ENCODE data around the gene RNASEH2A. TPM values are rescaled to one million over a fixed set of nuclear protein-coding genes. Genes with fewer than 3 reads are reported as not detected.

The RNASEH2A gene
- total RNA-seq, 1 experiment from 2014 or later: 79.5 TPM

- Histone ChIP-seq H4K91ac (ENCODE audit: insufficient read length, low read depth, low read length) (no peak overlapping the region), H3K79me2 (ENCODE audit: insufficient read depth, low read length) (no peaks in the 10 kb centered on the region), H3K4ac (ENCODE audit: low read depth, low read length) (no peak overlapping the region), H3K4me1 (ENCODE audit: insufficient read depth, low read length) (peaks cover 6% of the 10 kb centered on the region), H3K9me3 (ENCODE audit: control insufficient read depth, low read depth, low read length) (no peaks in the 10 kb centered on the region), H2BK20ac (ENCODE audit: low read depth, low read length, poor library complexity, severe bottlenecking) (no peak overlapping the region), H2AK5ac (ENCODE audit: insufficient read length, low read length) (no peak overlapping the region), H3K56ac (ENCODE audit: insufficient read length, low read depth, low read length) (no peak overlapping the region), H2BK5ac (ENCODE audit: insufficient read length, low read length) (no peak overlapping the region), H4K5ac (ENCODE audit: insufficient read length, low read depth, low read length) (no peak overlapping the region), H3T11ph (ENCODE audit: low read length) (no peak overlapping the region), H3K27me3 (ENCODE audit: insufficient read depth, low read length) (no peaks in the 10 kb centered on the region; the same call in 1 of the 2 replicates), H3K4me2 (ENCODE audit: insufficient read depth, insufficient read length, low read length) (no peak overlapping the region), H3K23ac (ENCODE audit: insufficient read length, low read depth, low read length) (no peak overlapping the region), H3K27ac (ENCODE audit: insufficient read length, low read depth, low read length) (no peak overlapping the region), H2BK120ac (ENCODE audit: low read depth, low read length, poor library complexity, severe bottlenecking) (no peak overlapping the region), H3K9ac (ENCODE audit: extremely low read depth, insufficient read length, low read length) (no peak overlapping the region), H2BK15ac (ENCODE audit: low read depth, low read length) (no peak overlapping the region), H3K18ac (ENCODE audit: insufficient read length, low read depth, low read length) (no peak overlapping the region), H3K23me2 (ENCODE audit: insufficient read length, low read depth, low read length, poor library complexity, severe bottlenecking) (peaks cover 32% of the 10 kb centered on the region), H4K20me1 (ENCODE audit: control insufficient read depth, insufficient read depth, insufficient read length) (no peaks in the 10 kb centered on the region), H4K8ac (replicated peaks; ENCODE audit: insufficient read length, low read depth, low read length) (no peak overlapping the region), H2AFZ (ENCODE audit: low read length) (no peak overlapping the region), H3K14ac (ENCODE audit: insufficient read depth, low read length) (no peak overlapping the region), H3K79me1 (ENCODE audit: insufficient read depth, low read depth, low read length, poor library complexity, severe bottlenecking) (no peaks in the 10 kb centered on the region), H2BK12ac (ENCODE audit: insufficient read length, low read depth, low read length) (no peak overlapping the region)
- Mint-ChIP-seq H3K27me3 (ENCODE audit: low read depth) (peaks cover 6% of the 10 kb centered on the region), H3K27ac (peak overlapping the region in 1 of 3 experiments; percentile 57; a peak in 3 of 7 replicates), H3K4me1 (peaks cover 28 to 29% of the 10 kb centered on the region in 2 experiments), H3K36me3 (ENCODE audit: insufficient read depth in 1 of 3, low read depth in 3 of 3) (no peaks in the 10 kb centered on the region), H3K4me3 (peak overlapping the region in 1 of 2 experiments; percentile 36; a peak in 1 of 5 replicates), H3K9me3 (no peaks in the 10 kb centered on the region)
- TF ChIP-seq CTCF (conservative IDR thresholded peaks at IDR 0.05): no peak
- DNase-seq: no peak
- WGBS (ENCODE audit: extremely low coverage, insufficient read length, low lambda C conversion rate): no CpG with 5 or more reads among the region's 4 CpGs
Measured at GRCh38 chr19:12788042-12788681, 18.2 kb upstream of the RNASEH2A start.
